GM12892 (cell line): Measurements from ENCODE around the gene PRKAR2A.

ENCODE experiments used
- POLR2A ChIP-seq: IDR thresholded peaks from 2 replicates; pipeline ENCODE4 v1.6.1; 2011; ENCODE audit warnings: low read depth, low read length, control low read depth
- POLR2AphosphoS5 ChIP-seq: IDR thresholded peaks from 2 replicates; pipeline ENCODE4 v1.6.1; 2011; ENCODE audit warnings: low read depth, low read length, control low read depth

- TF ChIP-seq POLR2A (no peak), POLR2AphosphoS5 (no peak; the same call in 1 of the 2 replicates)
Observed at GRCh38 chr3:48708481-48708889, 139.2 kb downstream of the PRKAR2A start.
